ENCODE results near the gene KLHDC10.
"Not testable (repeated sequence)": the region's sequence is repeated elsewhere in the genome, so short reads cannot be mapped to it uniquely, and the experiment has no call there.

Gene KLHDC10

GRCh38 chr7:130071701-130072622, 1.6 kb downstream of the KLHDC10 start:
- TF ChIP-seq SPI1 (IDR thresholded peaks at IDR 0.05; ENCODE audit: low read depth, low read length) (peak; percentile 34), PAX5 (IDR thresholded peaks at IDR 0.05; ENCODE audit: insufficient read depth, low read length, severe bottlenecking) (no peak), POLR2A (IDR thresholded peaks at IDR 0.05; ENCODE audit: low read depth, low read length) (no peak)
- FAIRE-seq, result peak; percentile 78

GRCh38 chr7:130079846-130080394, 9.6 kb downstream of the KLHDC10 start:
- TF ChIP-seq POLR2AphosphoS5 (IDR thresholded peaks at IDR 0.05; ENCODE audit: low read depth, low read length) (no peak), SPI1 (IDR thresholded peaks at IDR 0.05; ENCODE audit: low read depth, low read length) (no peak), POU2F2 (IDR thresholded peaks at IDR 0.05; ENCODE audit: low read depth, low read length) (no peak), POLR2A (IDR thresholded peaks at IDR 0.05; ENCODE audit: low read depth, low read length) (no peak), PAX5 (IDR thresholded peaks at IDR 0.05; ENCODE audit: insufficient read depth, low read length, severe bottlenecking) (no peak), TAF1 (IDR thresholded peaks at IDR 0.05; ENCODE audit: low read depth, low read length) (no peak)
- DNase-seq (ENCODE audit: insufficient read length, low spot score) (no peak), FAIRE-seq (no peak)

More at GRCh38 chr7:130071701-130072622, 1.6 kb downstream of the KLHDC10 start:
- DNase-seq (ENCODE audit: insufficient read length, low spot score), result peak; percentile 35

- not testable (repeated sequence) for DNase-seq (ENCODE audit: insufficient read length, low spot score)
These were observed 13.2 kb downstream of the KLHDC10 start for GRCh38 chr7:130083497-130083896.

GRCh38 chr7:130084037-130084875, 13.9 kb downstream of the KLHDC10 start:
- FAIRE-seq (no peak), DNase-seq (ENCODE audit: insufficient read length, low spot score) (no peak)
- TF ChIP-seq POLR2AphosphoS5 (IDR thresholded peaks at IDR 0.05; ENCODE audit: low read depth, low read length), result no peak

More at GRCh38 chr7:130083497-130083896, 13.2 kb downstream of the KLHDC10 start:
- not testable (repeated sequence) for FAIRE-seq

DNA sequence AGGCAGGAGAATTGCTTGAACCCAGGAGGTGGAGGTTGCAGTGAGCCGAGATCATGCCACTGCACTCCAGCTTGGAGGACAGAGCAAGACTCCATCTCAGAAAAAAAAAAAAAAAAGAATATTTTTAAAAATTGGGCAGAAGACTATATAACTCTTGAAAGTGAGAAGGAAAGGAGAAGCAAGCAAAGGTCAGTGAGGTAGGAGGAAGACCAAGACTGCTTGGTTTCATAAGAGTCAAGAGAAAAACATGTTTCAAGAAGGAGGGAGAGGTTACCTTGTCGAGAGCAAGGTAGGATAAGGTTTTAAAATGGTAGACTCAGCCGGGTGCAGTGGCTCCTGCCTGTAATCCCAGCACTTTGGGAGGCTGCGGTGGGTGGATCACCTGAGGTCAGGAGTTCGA, 14.9 kb downstream of the KLHDC10 start:
- FAIRE-seq, result not testable (repeated sequence)

GRCh38 chr7:130086938-130087337, 16.6 kb downstream of the KLHDC10 start:
- DNase-seq (ENCODE audit: insufficient read length, low spot score) (no peak), FAIRE-seq (no peak)
- TF ChIP-seq POLR2AphosphoS5 (IDR thresholded peaks at IDR 0.05; ENCODE audit: low read depth, low read length), result no peak
- no peak for TF ChIP-seq PAX5 (IDR thresholded peaks at IDR 0.05; ENCODE audit: insufficient read depth, low read length, severe bottlenecking)
- TF ChIP-seq TAF1 (IDR thresholded peaks at IDR 0.05; ENCODE audit: low read depth, low read length), result no peak
- TF ChIP-seq POLR2A (IDR thresholded peaks at IDR 0.05; ENCODE audit: low read depth, low read length), result no peak
- TF ChIP-seq POU2F2 (IDR thresholded peaks at IDR 0.05; ENCODE audit: low read depth, low read length), result no peak
- TF ChIP-seq SPI1 (IDR thresholded peaks at IDR 0.05; ENCODE audit: low read depth, low read length), result no peak

More for the DNA sequence above, 14.9 kb downstream of the KLHDC10 start:
- not testable (repeated sequence) for DNase-seq (ENCODE audit: insufficient read length, low spot score)

DNA sequence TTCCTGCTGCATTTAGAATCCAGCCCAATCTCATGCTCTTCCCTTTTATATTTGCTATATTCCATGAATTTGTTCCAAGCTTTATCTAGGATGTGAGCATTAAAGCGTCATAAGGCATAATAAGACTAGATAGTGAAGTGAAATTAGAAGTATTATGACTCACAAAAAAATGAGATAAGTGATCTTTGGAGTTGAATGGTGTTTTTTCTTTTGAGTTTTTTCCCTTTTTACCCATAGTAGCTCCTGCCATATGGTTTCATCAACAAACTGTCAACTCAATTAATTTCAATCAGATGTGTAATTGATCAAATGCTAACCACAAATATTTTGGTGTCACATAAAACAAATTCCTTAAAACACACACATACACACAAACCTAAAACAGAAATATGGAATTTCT, 17.0 kb downstream of the KLHDC10 start:
- DNase-seq (ENCODE audit: insufficient read length, low spot score), result no peak
- no peak for FAIRE-seq
- TF ChIP-seq SPI1 (IDR thresholded peaks at IDR 0.05; ENCODE audit: low read depth, low read length), result no peak
- TF ChIP-seq POLR2A (IDR thresholded peaks at IDR 0.05; ENCODE audit: low read depth, low read length), result no peak
- TF ChIP-seq POLR2AphosphoS5 (IDR thresholded peaks at IDR 0.05; ENCODE audit: low read depth, low read length), result no peak
- no peak for TF ChIP-seq PAX5 (IDR thresholded peaks at IDR 0.05; ENCODE audit: insufficient read depth, low read length, severe bottlenecking)
- no peak for TF ChIP-seq POU2F2 (IDR thresholded peaks at IDR 0.05; ENCODE audit: low read depth, low read length)
- no peak for TF ChIP-seq TAF1 (IDR thresholded peaks at IDR 0.05; ENCODE audit: low read depth, low read length)

DNA sequence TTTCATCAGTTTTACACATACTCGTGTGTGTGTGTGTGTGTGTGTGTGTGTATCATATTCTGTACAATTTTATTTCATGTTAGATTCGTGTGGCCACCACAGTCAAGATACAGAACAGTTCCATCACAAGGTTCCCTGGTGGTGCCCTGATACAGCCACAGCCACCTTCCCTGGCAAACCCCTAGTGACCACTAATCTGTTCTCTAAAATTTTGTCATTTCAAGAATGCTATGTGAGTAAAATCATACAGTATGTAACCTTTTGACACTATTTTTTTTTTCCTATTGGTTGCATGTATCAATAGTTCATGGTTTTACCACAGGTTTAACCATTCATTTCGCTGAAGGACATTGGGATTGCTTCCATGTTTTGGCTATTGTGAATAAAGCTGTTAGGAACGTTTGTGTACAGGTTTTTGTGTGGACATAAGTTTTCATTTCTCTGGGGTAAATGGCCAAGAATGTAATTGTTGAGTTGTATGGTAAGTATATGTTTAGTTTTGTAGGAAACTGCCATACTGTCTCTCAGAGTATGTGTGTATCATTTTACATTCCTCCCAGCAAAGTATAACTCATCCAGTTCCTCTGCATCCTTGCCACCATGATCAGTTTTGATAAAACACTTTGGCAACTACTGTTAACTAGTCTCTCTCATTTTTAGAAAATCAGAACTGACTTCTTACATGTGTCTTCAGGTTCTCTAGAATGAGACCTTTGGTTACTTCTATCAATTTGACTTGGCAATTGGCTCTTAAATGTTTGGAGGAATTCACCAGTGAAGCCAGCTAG, 20.6 kb downstream of the KLHDC10 start:
- TF ChIP-seq POLR2AphosphoS5 (IDR thresholded peaks at IDR 0.05; ENCODE audit: low read depth, low read length) (no peak), POLR2A (IDR thresholded peaks at IDR 0.05; ENCODE audit: low read depth, low read length) (no peak), PAX5 (IDR thresholded peaks at IDR 0.05; ENCODE audit: insufficient read depth, low read length, severe bottlenecking) (no peak), TAF1 (IDR thresholded peaks at IDR 0.05; ENCODE audit: low read depth, low read length) (no peak), POU2F2 (IDR thresholded peaks at IDR 0.05; ENCODE audit: low read depth, low read length) (no peak), SPI1 (IDR thresholded peaks at IDR 0.05; ENCODE audit: low read depth, low read length) (no peak)
- FAIRE-seq, result peak; percentile 60
- DNase-seq (ENCODE audit: insufficient read length, low spot score), result no peak

- FAIRE-seq (peak; percentile 16), DNase-seq (ENCODE audit: insufficient read length, low spot score) (no peak)
- TF ChIP-seq TAF1 (IDR thresholded peaks at IDR 0.05; ENCODE audit: low read depth, low read length) (no peak), SPI1 (IDR thresholded peaks at IDR 0.05; ENCODE audit: low read depth, low read length) (no peak), POU2F2 (IDR thresholded peaks at IDR 0.05; ENCODE audit: low read depth, low read length) (no peak), PAX5 (IDR thresholded peaks at IDR 0.05; ENCODE audit: insufficient read depth, low read length, severe bottlenecking) (no peak), POLR2A (IDR thresholded peaks at IDR 0.05; ENCODE audit: low read depth, low read length) (no peak), POLR2AphosphoS5 (IDR thresholded peaks at IDR 0.05; ENCODE audit: low read depth, low read length) (no peak)
These were observed 21.7 kb downstream of the KLHDC10 start for GRCh38 chr7:130091999-130092398.

Data from GM12891 (cell line).